NCI-H1092 (cell line): ENCODE measurements around the gene ITPKB.

Experiments used
- DNase-seq: peaks from one replicate; lab custom pipeline; 2025; lab: John Stamatoyannopoulos, UW

ITPKB gene

GRCh38 chr1:226637147-226637935 lies 101.7 kb downstream of the ITPKB start:
- no peak for DNase-seq

GRCh38 chr1:226636847-226637096 lies 102.3 kb downstream of the ITPKB start:
- DNase-seq = no peak

- DNase-seq = no peak
Observed at GRCh38 chr1:226635456-226635941, 103.6 kb downstream of the ITPKB start.

- DNase-seq = no peak
Observed at GRCh38 chr1:226634611-226635246, 104.4 kb downstream of the ITPKB start.

GRCh38 chr1:226634166-226634588 lies 104.9 kb downstream of the ITPKB start:
- DNase-seq = peak; percentile 76

- DNase-seq = no peak
Observed at GRCh38 chr1:226633541-226634165, 105.4 kb downstream of the ITPKB start.

GRCh38 chr1:226632922-226633351 lies 106.1 kb downstream of the ITPKB start:
- DNase-seq = no peak

- no peak for DNase-seq
Observed at GRCh38 chr1:226632169-226632879, 106.8 kb downstream of the ITPKB start.

GRCh38 chr1:226631229-226632000 lies 107.7 kb downstream of the ITPKB start:
- no peak for DNase-seq

GRCh38 chr1:226630592-226630991 lies 108.5 kb downstream of the ITPKB start:
- no peak for DNase-seq

- DNase-seq = no peak
Observed at GRCh38 chr1:226629896-226630550, 109.1 kb downstream of the ITPKB start.

GRCh38 chr1:226629210-226629895 lies 109.7 kb downstream of the ITPKB start:
- no peak for DNase-seq

- DNase-seq = peak; percentile 64
Observed at GRCh38 chr1:226628612-226629155, 110.4 kb downstream of the ITPKB start.

- DNase-seq = no peak
Observed at GRCh38 chr1:226627924-226628611, 111.0 kb downstream of the ITPKB start.

GRCh38 chr1:226627050-226627755 lies 111.9 kb downstream of the ITPKB start:
- DNase-seq = no peak

GRCh38 chr1:226626577-226626956 lies 112.5 kb downstream of the ITPKB start:
- DNase-seq = no peak

GRCh38 chr1:226625832-226626576 lies 113.1 kb downstream of the ITPKB start:
- DNase-seq = no peak

- DNase-seq = no peak
Observed at GRCh38 chr1:226625326-226625725, 113.8 kb downstream of the ITPKB start.
